ENCODE results near the gene KLRC2.

- TF ChIP-seq CTCF (conservative IDR thresholded peaks at IDR 0.05; ENCODE audit: low read depth, low read length), result no peak
- TF ChIP-seq MAFK (IDR thresholded peaks at IDR 0.05; ENCODE audit: low read depth, low read length), result no peak
- TF ChIP-seq SMC3 (IDR thresholded peaks at IDR 0.05; ENCODE audit: low read depth, low read length), result no peak
- TF ChIP-seq USF2 (IDR thresholded peaks at IDR 0.05; ENCODE audit: low read depth, low read length), result no peak
- no peak for TF ChIP-seq RAD21 (IDR thresholded peaks at IDR 0.05; ENCODE audit: low read length)
- TF ChIP-seq POLR2A (IDR thresholded peaks at IDR 0.05; ENCODE audit: low read depth, low read length), result no peak
- no peak for TF ChIP-seq CEBPB (IDR thresholded peaks at IDR 0.05; ENCODE audit: low read depth, low read length)
- TF ChIP-seq NFE2L2 (IDR thresholded peaks at IDR 0.05; ENCODE audit: low read depth, low read length), result no peak
- TF ChIP-seq MXI1 (IDR thresholded peaks at IDR 0.05; ENCODE audit: borderline replicate concordance, low read depth, low read length), result no peak
- TF ChIP-seq BHLHE40 (IDR thresholded peaks at IDR 0.05; ENCODE audit: low read depth, low read length), result no peak
- TF ChIP-seq CHD1 (IDR thresholded peaks at IDR 0.05; ENCODE audit: low read depth, low read length), result no peak
- TF ChIP-seq RFX5 (IDR thresholded peaks at IDR 0.05; ENCODE audit: low read depth, low read length), result no peak
- no peak for TF ChIP-seq MAZ (IDR thresholded peaks at IDR 0.05; ENCODE audit: borderline replicate concordance, low read depth, low read length)
- TF ChIP-seq, protein P1, sequence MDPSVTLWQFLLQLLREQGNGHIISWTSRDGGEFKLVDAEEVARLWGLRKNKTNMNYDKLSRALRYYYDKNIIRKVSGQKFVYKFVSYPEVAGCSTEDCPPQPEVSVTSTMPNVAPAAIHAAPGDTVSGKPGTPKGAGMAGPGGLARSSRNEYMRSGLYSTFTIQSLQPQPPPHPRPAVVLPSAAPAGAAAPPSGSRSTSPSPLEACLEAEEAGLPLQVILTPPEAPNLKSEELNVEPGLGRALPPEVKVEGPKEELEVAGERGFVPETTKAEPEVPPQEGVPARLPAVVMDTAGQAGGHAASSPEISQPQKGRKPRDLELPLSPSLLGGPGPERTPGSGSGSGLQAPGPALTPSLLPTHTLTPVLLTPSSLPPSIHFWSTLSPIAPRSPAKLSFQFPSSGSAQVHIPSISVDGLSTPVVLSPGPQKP (IDR thresholded peaks at IDR 0.05; ENCODE audit: borderline replicate concordance, low read depth, low read length), result no peak
Observed at GRCh38 chr12:10398168-10398567, 37.6 kb downstream of the KLRC2 start.

All from IMR-90 (cell line).